ENCODE data around the gene ACBD6.

Gene ACBD6

DNA sequence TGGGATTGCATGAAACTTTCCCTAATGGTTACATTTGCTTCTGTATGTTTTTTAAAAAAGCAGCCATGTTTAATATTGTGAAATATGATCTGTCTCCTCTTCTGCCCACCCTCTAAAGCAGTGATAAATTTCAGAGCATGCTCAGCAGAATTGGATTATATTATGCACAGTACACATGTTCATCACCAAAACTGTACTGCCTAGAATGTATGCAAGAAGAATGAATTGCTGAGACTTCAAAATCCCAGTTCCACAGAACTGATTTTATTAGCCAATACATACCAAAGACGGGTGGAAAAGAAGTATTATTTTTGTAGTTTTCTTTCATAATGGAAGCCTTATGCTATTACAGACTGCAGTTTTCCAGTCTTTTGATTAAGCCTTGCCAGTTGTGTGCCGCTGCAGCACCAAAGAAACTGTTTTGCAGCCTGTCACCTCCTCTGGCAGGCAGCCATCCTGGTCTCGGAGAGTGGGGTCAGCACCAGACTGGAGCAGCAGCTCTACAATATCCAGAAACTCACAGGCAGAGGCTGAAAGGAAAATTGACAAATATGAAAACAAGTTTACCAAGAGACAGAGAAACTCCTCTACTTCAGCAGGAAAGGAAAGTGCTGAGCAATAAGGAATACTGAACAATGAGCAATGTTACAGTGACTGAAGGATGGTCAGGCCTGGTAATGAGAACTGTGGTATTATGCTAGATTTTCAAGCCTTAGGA lies 214.2 kb downstream of the ACBD6 start:
- no peak for DNase-seq

- no peak for DNase-seq
Observed at GRCh38 chr1:180286417-180286816, 216.0 kb downstream of the ACBD6 start.

DNA sequence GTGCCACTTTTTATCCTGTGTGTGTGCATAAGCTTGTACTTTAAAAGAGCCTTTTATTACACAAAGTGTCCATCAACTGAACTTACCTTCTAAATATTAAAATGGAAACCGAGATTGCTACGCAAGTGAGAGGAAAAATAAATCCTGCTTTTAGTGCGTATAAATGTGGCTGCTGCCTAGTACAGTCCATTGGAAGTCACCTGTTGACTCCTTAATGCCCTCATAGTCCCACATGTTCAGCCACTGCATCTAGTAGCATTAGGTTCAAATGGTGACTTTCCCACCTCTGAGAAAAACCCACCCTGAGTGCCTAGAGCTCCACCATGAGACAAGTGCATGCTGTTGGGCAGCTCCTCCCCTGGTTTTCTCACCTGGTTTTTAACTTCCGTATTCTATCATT lies 219.3 kb downstream of the ACBD6 start:
- DNase-seq, result no peak

- DNase-seq, result no peak
Observed at GRCh38 chr1:180282401-180283044, 219.9 kb downstream of the ACBD6 start.

GRCh38 chr1:180281490-180281889 lies 220.9 kb downstream of the ACBD6 start:
- no peak for DNase-seq

DNA sequence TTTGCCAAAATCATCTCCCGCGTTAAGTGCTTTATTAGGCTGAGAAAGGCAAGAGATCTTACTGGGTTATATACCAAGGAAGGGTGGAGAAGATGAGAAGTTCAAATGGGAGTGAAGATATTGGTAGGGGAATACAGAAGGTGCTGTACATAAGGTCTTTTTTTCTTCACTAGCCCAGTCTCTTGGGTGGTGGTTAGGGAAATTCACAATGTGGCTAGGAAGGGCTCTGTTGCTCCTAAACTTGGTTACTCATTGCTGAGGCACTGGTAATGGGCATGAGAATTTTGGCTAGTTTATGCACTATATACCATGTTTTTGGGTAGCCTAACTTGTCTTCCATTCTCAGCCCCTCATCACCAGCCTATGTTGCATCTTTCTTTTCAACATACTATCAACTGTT lies 221.8 kb downstream of the ACBD6 start:
- no peak for DNase-seq

DNA sequence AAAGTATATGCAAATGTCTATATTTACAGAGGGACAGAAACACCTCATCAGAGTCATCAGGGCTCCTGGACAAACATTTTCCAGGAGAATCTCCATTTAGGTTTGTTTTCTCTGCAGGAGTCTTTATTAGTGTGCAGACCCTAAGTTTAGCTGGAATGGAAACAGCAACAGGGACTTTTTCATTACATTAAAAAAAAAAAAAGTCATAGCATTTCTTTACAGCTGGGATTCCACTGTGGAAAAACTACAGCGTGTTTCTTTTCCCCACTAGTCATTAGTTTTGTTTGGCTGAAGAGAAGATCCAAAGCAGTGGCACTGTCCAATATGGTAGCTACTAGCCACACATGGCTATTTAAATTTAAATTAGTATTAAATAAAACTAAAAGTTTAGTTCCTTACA lies 222.7 kb downstream of the ACBD6 start:
- no peak for DNase-seq

DNA sequence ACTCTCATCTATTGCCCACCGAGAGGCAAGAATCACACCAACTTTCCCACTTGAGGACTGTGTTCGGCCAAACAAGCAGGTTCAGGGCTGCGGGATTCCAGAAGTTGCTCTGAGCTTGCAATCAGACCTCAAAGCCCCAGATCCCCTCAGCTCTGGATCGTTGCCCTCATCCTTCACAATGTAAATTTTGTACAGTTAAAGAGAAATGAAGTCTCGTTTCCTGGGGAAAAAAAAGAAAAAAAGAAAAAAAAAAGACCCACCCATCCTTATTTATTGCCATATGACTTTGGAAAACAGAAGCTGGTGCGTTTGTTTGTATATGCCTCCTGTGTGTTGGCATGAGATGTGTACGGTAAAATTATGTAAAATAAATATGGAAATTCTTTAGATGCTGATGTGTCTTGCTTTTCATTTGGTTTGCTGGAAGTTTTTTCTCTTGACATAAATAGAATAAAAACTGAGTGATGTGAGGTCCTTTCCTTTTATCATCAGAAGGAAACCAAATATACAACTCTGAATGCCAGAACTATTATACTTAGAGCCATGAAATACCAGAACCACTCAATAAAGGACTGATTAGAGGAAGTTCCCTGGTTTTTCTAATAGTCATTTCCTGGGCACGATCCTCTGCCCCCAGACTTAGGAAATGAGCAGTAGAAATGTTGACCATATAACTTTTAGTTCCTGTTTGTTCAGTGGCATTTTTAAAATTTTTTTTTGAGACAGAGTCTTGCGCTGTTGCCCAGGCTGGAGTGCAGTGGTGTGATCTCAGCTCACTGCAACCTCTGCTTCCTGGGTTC lies 223.6 kb downstream of the ACBD6 start:
- DNase-seq, result peak; percentile 5

DNA sequence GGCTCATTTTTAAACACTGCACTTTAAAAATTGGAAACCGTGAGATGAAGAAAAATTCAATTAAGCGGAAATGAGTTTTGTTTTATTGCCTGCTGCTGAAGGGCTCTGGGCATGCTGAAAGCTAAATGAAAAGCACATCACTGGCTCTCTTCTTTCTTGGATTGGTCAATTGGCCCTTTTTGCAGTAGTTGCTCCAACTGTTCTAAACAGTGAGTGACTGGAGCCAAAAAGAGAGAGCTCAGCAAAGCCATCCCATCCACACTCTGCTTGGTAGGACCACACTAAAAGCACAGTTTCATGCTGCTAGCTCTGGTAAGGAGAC lies 224.2 kb downstream of the ACBD6 start:
- DNase-seq, result no peak

GRCh38 chr1:180277476-180278193 lies 224.7 kb downstream of the ACBD6 start:
- DNase-seq, result no peak

DNA sequence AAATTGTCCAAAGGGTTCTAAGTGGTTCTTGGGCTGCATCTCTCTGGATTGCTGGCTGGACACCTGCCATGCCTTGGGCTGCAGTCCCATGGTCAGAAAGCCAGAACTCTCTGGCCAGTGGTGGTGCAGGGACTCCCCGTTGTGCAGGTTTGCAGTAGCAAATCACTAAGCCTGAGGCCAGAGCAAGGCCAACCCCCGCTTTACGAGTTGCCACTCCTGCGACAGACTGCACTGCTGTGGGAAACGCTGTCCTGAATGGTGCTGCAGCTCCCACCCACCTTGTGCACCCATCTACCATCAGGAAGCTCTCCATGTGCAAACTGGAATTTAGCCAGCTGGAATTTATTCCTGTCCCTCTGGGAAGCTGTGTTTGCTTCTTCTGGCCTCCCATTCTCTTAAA lies 226.7 kb downstream of the ACBD6 start:
- DNase-seq, result no peak

GRCh38 chr1:180274221-180274620 lies 228.2 kb downstream of the ACBD6 start:
- DNase-seq, result no peak

DNA sequence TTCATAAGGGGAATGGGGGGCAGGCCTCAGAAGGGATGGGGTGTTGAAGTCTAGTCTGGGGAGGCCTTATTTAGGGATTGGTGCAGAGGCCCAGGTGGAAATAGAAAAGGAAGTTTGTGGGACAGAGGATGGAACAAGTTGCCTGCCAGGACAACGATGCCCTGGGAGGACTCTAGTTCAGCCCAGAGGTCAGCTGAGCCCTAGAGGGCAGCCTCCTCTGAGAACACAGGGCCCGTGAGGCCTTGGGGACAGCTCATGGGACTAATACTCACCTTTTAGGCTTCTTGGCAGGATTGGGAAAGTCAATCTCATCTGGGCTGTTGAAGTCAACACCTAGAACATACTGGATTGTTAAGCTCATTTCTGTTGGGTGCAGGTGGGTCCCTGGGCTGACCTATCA lies 229.3 kb downstream of the ACBD6 start:
- no peak for DNase-seq

DNA sequence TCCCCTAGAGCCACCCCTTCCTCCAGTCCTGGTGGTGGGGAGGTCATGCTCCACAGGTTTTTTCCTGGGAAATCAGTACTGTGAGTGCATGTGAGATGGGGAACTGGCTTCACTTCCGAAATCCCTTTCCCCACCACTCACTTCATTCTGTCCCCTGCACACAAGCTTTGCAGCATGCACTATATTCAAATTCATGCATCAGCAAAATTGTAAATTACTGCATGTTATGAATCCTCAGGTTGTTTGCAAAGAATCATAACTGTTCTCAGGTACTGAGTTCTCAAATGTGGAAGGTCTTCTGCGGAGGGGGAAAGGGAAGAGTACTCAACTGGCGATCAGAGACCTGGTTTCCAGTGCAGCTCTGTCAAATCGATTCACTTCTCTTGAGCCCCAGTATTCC lies 230.0 kb downstream of the ACBD6 start:
- DNase-seq, result no peak

GRCh38 chr1:180271272-180272255 lies 230.8 kb downstream of the ACBD6 start:
- DNase-seq, result no peak

GRCh38 chr1:180270530-180271271 lies 231.7 kb downstream of the ACBD6 start:
- DNase-seq, result no peak

DNA sequence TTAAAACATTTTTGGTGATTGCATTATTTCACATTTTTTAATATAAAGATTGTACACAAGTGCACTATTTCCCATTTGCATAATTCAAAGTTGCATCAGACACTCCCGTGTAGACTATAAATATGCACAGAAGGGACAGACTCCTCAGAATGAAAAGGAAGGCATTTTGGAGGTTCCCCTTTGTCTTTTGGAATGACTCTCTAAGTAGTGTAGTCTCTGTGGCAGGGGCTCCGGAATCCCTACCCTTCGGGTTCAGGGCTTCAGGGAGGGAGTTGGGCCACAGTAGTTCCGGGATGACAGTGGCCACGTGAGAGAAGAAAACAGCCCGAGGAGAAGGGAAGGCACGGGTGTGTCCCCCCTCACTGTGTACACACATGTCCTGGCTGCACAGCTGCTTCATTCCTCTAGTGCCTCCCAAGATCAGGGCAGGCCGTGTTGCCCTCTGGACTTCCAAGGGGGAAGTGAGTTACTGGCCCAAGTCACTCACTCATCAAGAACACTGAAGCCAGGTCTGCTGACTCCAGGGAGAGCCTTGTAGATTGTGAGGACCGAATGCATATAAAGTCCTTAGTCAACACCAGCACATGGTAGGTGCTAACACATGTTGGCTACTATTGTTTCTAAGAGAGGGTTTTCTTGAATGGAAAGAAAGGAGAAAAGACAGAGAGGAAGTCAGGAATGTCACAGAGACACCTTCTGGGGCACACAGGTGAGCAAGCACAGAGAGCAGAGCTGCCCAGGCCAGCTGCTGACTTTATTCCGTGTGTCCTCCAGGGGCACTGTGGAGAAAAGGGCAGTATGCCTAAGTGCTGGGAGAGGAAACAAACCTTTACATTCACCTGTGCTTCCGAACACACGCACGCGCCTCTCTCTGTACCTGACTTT lies 232.5 kb downstream of the ACBD6 start:
- no peak for DNase-seq

- DNase-seq, result no peak
Observed at GRCh38 chr1:180268556-180269075, 233.8 kb downstream of the ACBD6 start.

GRCh38 chr1:180267761-180268555 lies 234.4 kb downstream of the ACBD6 start:
- DNase-seq, result no peak

All from CD4-positive, alpha-beta T cell treated with Interleukin-4 for 4 hours (primary cell).